H1 (cell line): ENCODE measurements around the gene CLDN9. TPM values are rescaled to one million over a fixed set of nuclear protein-coding genes. Genes with fewer than 3 reads are reported as not detected.

Experiments used
- CTCF ChIA-PET: fragments of 300-600 bp; sonication (Branson Sonifier 250); formaldehyde crosslinking; loops from one replicate; lab custom pipeline; 2021; ENCODE audit not compliant: partially characterized antibody; lab: Charles Lee
- POLR2A ChIA-PET: fragments of 300-600 bp; sonication (Branson Sonifier 250); formaldehyde crosslinking; loops from one replicate; lab custom pipeline; 2021; ENCODE audit warnings: inconsistent platforms; ENCODE audit not compliant: partially characterized antibody; lab: Charles Lee
- DNase-seq, 2 experiments: peaks; one replicate each; pipeline versions ENCODE4 v3.0.0 to v3.0.0-alpha.2; 2010 to 2022; ENCODE audit warnings: low spot score in 2 of 2, low read depth in 1 of 2, mixed read lengths in 1 of 2
- FAIRE-seq: peaks from 2 replicates; lab custom pipeline; 2011; peaks lifted over from hg19 to GRCh38; lab: Jason Lieb, UNC
- H2AFZ ChIP-seq: 2 replicates; pipeline ENCODE4 v1.8.1; 2012; ENCODE audit warnings: low read length, inconsistent platforms
- H2AK5ac ChIP-seq: 2 replicates; pipeline ENCODE4 v1.6.1; 2013; ENCODE audit warnings: low read depth, low read length
- H2BK120ac ChIP-seq: replicated peaks from 2 replicates; pipeline ENCODE3; 2013; ENCODE audit warnings: low read depth, low read length, inconsistent platforms
- H2BK12ac ChIP-seq: 2 replicates; pipeline ENCODE4 v1.6.1; 2013; ENCODE audit warnings: low read depth, low read length
- H2BK15ac ChIP-seq: 2 replicates; pipeline ENCODE4 v1.6.1; 2013; ENCODE audit warnings: low read length
- H2BK20ac ChIP-seq: 2 replicates; pipeline ENCODE4 v1.6.1; 2013; ENCODE audit warnings: low read length
- H2BK5ac ChIP-seq: 2 replicates; pipeline ENCODE4 v1.6.1; 2013; ENCODE audit warnings: low read depth, low read length
- H3K14ac ChIP-seq: 2 replicates; pipeline ENCODE4 v1.6.1; 2013; ENCODE audit warnings: inconsistent platforms; ENCODE audit not compliant: insufficient read length
- H3K18ac ChIP-seq: 2 replicates; pipeline ENCODE4 v1.6.1; 2013; ENCODE audit warnings: low read length; ENCODE audit errors: extremely low read depth
- H3K23ac ChIP-seq: 2 replicates; pipeline ENCODE4 v1.6.1; 2013; ENCODE audit warnings: inconsistent platforms; ENCODE audit not compliant: insufficient read length
- H3K23me2 ChIP-seq: 2 replicates; pipeline ENCODE4 v1.6.1; 2013; ENCODE audit warnings: low read depth, low read length
- H3K27ac ChIP-seq: 2 replicates; pipeline ENCODE4 v1.6.1; 2011; ENCODE audit warnings: low read depth, low read length, inconsistent platforms
- H3K27me3 ChIP-seq, 4 experiments: replicated peaks in 1 of 4; 1 replicate in 1 of 4; 2 replicates in 3 of 4; pipeline versions ENCODE4 v1.6.1 to v1.8.1; 2011 to 2013; ENCODE audit warnings: low read length in 3 of 4, mild to moderate bottlenecking in 3 of 4, inconsistent platforms in 2 of 4, mixed read lengths in 2 of 4, moderate library complexity in 1 of 4; ENCODE audit not compliant: control insufficient read depth in 3 of 4, insufficient read depth in 3 of 4; ENCODE audit errors: extremely low read depth in 1 of 4
- H3K36me3 ChIP-seq, 4 experiments: 2 replicates each; pipeline versions ENCODE4 v1.6.1 to v1.8.1; 2011 to 2013; ENCODE audit warnings: mild to moderate bottlenecking in 4 of 4, low read length in 3 of 4, moderate library complexity in 2 of 4, control low read depth in 1 of 4, inconsistent platforms in 1 of 4; ENCODE audit not compliant: insufficient read depth in 4 of 4, control insufficient read depth in 2 of 4
- H3K4ac ChIP-seq: replicated peaks from 2 replicates; pipeline ENCODE3; 2013; ENCODE audit warnings: low read length, low read depth, mixed read lengths, inconsistent platforms; ENCODE audit not compliant: insufficient read length
- H3K4me1 ChIP-seq, 4 experiments: replicated peaks in 1 of 4; 1 replicate in 1 of 4; 2 replicates in 3 of 4; pipeline versions ENCODE4 v1.6.1 to v1.8.1; 2011 to 2013; ENCODE audit warnings: low read length in 3 of 4, inconsistent platforms in 2 of 4, mixed read lengths in 1 of 4; ENCODE audit not compliant: insufficient read depth in 4 of 4, control insufficient read depth in 3 of 4
- H3K4me2 ChIP-seq, 2 experiments: 2 replicates each; pipeline versions ENCODE4 v1.6.1 to v1.8.1; 2011 to 2013; ENCODE audit warnings: low read depth in 2 of 2, low read length in 2 of 2, control low read depth in 1 of 2, inconsistent platforms in 1 of 2, mild to moderate bottlenecking in 1 of 2; ENCODE audit not compliant: insufficient read depth in 1 of 2
- H3K4me3 ChIP-seq, 4 experiments: fragments of 200-600, 300-600 bp in 1 of 4; sonication (generic), shearing (Covaris generic), sonication (Bioruptor Twin) in 1 of 4; 2 replicates each; pipeline versions ENCODE4 v1.5.1 to v1.8.1; 2011 to 2016; ENCODE audit warnings: low read length in 4 of 4, low read depth in 3 of 4, control low read depth in 2 of 4, inconsistent platforms in 2 of 4, mild to moderate bottlenecking in 2 of 4, mixed read lengths in 1 of 4, moderate library complexity in 1 of 4; ENCODE audit not compliant: insufficient read depth in 2 of 4; ENCODE audit errors: extremely low read depth in 1 of 4
- H3K56ac ChIP-seq: replicated peaks from 2 replicates; pipeline ENCODE3; 2013; ENCODE audit warnings: low read depth, mild to moderate bottlenecking, mixed read lengths, low read length, inconsistent platforms; ENCODE audit not compliant: insufficient read length
- H3K79me1 ChIP-seq: 2 replicates; pipeline ENCODE4 v1.6.1; 2013; ENCODE audit warnings: low read depth, low read length, control low read depth
- H3K79me2 ChIP-seq, 2 experiments: 2 replicates each; pipeline versions ENCODE4 v1.6.1 to v1.8.1; 2012 to 2013; ENCODE audit warnings: low read length in 2 of 2, mild to moderate bottlenecking in 2 of 2, inconsistent platforms in 1 of 2; ENCODE audit not compliant: insufficient read depth in 2 of 2, control insufficient read depth in 1 of 2
- H3K9ac ChIP-seq, 4 experiments: replicated peaks in 1 of 4; 1 replicate in 1 of 4; 2 replicates in 3 of 4; pipeline versions ENCODE4 v1.6.1 to v1.8.1; 2011 to 2013; ENCODE audit warnings: low read depth in 3 of 4, low read length in 3 of 4, control low read depth in 2 of 4, mild to moderate bottlenecking in 2 of 4, moderate library complexity in 2 of 4, inconsistent platforms in 1 of 4; ENCODE audit errors: extremely low read depth in 1 of 4
- H3K9me3 ChIP-seq, 2 experiments: 2 replicates each; pipeline versions ENCODE4 v1.6.1 to v1.8.1; 2012 to 2013; ENCODE audit warnings: mild to moderate bottlenecking in 2 of 2, moderate library complexity in 2 of 2, control low read depth in 1 of 2, inconsistent platforms in 1 of 2, low read depth in 1 of 2, low read length in 1 of 2, mixed read lengths in 1 of 2; ENCODE audit not compliant: insufficient read depth in 2 of 2
- H4K20me1 ChIP-seq, 2 experiments: replicated peaks in 1 of 2; 2 replicates each; pipeline versions ENCODE3 to v1.8.1; 2011 to 2013; ENCODE audit warnings: inconsistent platforms in 2 of 2, low read length in 2 of 2, mild to moderate bottlenecking in 1 of 2; ENCODE audit not compliant: insufficient read depth in 2 of 2, control insufficient read depth in 1 of 2
- H4K5ac ChIP-seq: 2 replicates; pipeline ENCODE4 v1.6.1; 2013; ENCODE audit warnings: low read length, low read depth, mixed read lengths, inconsistent platforms; ENCODE audit not compliant: insufficient read length
- H4K8ac ChIP-seq: 2 replicates; pipeline ENCODE4 v1.8.0; 2013; ENCODE audit warnings: mild to moderate bottlenecking, moderate library complexity, low read length, inconsistent platforms; ENCODE audit not compliant: insufficient read depth; ENCODE audit errors: extremely low read depth
- H4K91ac ChIP-seq: replicated peaks from 2 replicates; pipeline ENCODE3; 2013; ENCODE audit warnings: low read length, mixed read lengths, inconsistent platforms; ENCODE audit not compliant: insufficient read length
- RXRA ChIP-seq: IDR thresholded peaks from 2 replicates; pipeline ENCODE4 v1.6.1; 2011; ENCODE audit warnings: low read depth, mild to moderate bottlenecking, low read length, moderate library complexity; ENCODE audit not compliant: insufficient read depth
- SIX5 ChIP-seq: IDR thresholded peaks from 2 replicates; pipeline ENCODE4 v1.6.1; 2011; ENCODE audit warnings: mild to moderate bottlenecking, low read depth, low read length
- WGBS, 2 experiments: shearing (Covaris generic) in 1 of 2; methylation state at CpG; one replicate each; pipeline versions ENCODE4 v1.1.6 to v1.1.7; 2013 to 2015; ENCODE audit warnings: low lambda C conversion rate in 2 of 2, mixed read lengths in 2 of 2, inconsistent platforms in 1 of 2, low coverage in 1 of 2, missing lambda C conversion rate in 1 of 2; ENCODE audit not compliant: insufficient replicate concordance in 2 of 2, insufficient coverage in 1 of 2, insufficient read length in 1 of 2; ENCODE audit errors: extremely low coverage in 1 of 2, missing lambda C conversion rate in 1 of 2; 5-methylcytosine and 5-hydroxymethylcytosine counted together
- polyA plus RNA-seq, 7 experiments: library from polyadenylated mRNA; depleted of rRNA in 3 of 7; stranded (reverse) in 5 of 7; unstranded in 2 of 7; fragments of >200 nt in 5 of 7; fragments of 200-250 nt in 2 of 7; gene quantifications; 1 replicate in 5 of 7; 2 replicates in 1 of 7; 4 replicates in 1 of 7; pipeline versions ENCODE4 v1.2.1 to v1.2.3, GENCODE V29; 2011 to 2013; ENCODE audit warnings: missing spikeins in 2 of 7, mixed read lengths in 2 of 7
- total RNA-seq: library from RNA; stranded (reverse); fragmentation: NEBNext Ultra II Directional; extraction: Animal tissue kit (Norgen Biotek cat#: 25700); gene quantifications from 2 replicates; pipeline ENCODE4 v1.2.1, GENCODE V29; 2021

The CLDN9 gene
- total and polyA plus RNA-seq, 2 of the 8 experiments (the other 6 are each of a cell fraction or from before 2014, with no cell fraction given): 0.60 to 0.89 TPM

- H2AK5ac ChIP-seq: no peak overlapping the region
- no peak overlapping the region for H2BK5ac ChIP-seq
- peaks cover 0 to 3% (median 0%) of the 10 kb centered on the region in 4 experiments; a peak in 3 of 7 replicates for H3K4me1 ChIP-seq
- no peak overlapping the region for H3K4me2 ChIP-seq
- CTCF ChIA-PET: interaction anchor here (1.3 to 7.4 kb wide), 3 partner anchors 10 to 37 kb away, joined by 4 to 117 read pairs (median 10); no protein-coding TSS in a partner anchor
- no peak overlapping the region for H3K27ac ChIP-seq
- TF ChIP-seq RXRA (no peak), SIX5 (no peak)
- no peak overlapping the region for H2BK15ac ChIP-seq
- no peak overlapping the region for H4K5ac ChIP-seq
- H3K36me3 ChIP-seq: no peaks in the 10 kb centered on the region; a peak in 1 of 8 replicates
- peaks cover 0 to 18% of the 10 kb centered on the region in 2 experiments for H4K20me1 ChIP-seq
- H3K9ac ChIP-seq: no peak overlapping the region
- peaks cover 6% of the 10 kb centered on the region; the same call in 1 of the 2 replicates for H3K23me2 ChIP-seq
- FAIRE-seq (no peak), DNase-seq (no peak)
- POLR2A ChIA-PET: interaction anchor here (0.7 to 6.1 kb wide), 10 partner anchors 9 to 91 kb away, joined by 3 to 94 read pairs (median 6); partner anchors contain the start of genes BICDL2, CLDN6, HCFC1R1 and THOC6
- no peaks in the 10 kb centered on the region for H3K79me1 ChIP-seq
- no peak overlapping the region for H3K4me3 ChIP-seq
- H2BK120ac ChIP-seq: no peak overlapping the region
- no peak overlapping the region for H2BK12ac ChIP-seq
- no peaks in the 10 kb centered on the region for H3K79me2 ChIP-seq
- no peak overlapping the region for H2BK20ac ChIP-seq
- 97% methylated on average over 23 of the region's 26 CpGs; no CpG with 5 or more reads in 1 of the 2 experiments for WGBS, 2 experiments
- no peak overlapping the region; the same call in 1 of the 2 replicates for H4K8ac ChIP-seq
- H2AFZ ChIP-seq: no peak overlapping the region
- H4K91ac ChIP-seq: no peak overlapping the region
- H3K4ac ChIP-seq: no peak overlapping the region
- H3K18ac ChIP-seq: no peak overlapping the region
- H3K56ac ChIP-seq: no peak overlapping the region
- no peaks in the 10 kb centered on the region for H3K9me3 ChIP-seq
- no peak overlapping the region for H3K23ac ChIP-seq
- H3K14ac ChIP-seq: no peak overlapping the region
- H3K27me3 ChIP-seq: peaks cover 0 to 8% (median 3%) of the 10 kb centered on the region in 4 experiments; a peak in 6 of 7 replicates
These were observed 37.3 kb downstream of the CLDN9 start for GRCh38 chr16:3049921-3050481.
